BE2C (cell line): ENCODE results near the gene SLC38A11.

Source experiments
- DNase-seq: peaks from one replicate; pipeline ENCODE4 v3.0.0-alpha.2; 2020
- H3K27me3 ChIP-seq: fragments of 250-450 bp; sonication (Bioruptor Pico); 2 replicates; pipeline ENCODE4 v1.5.1; 2020; ENCODE audit warnings: mild to moderate bottlenecking
- H3K36me3 ChIP-seq: fragments of 250-450 bp; sonication (Bioruptor Pico); 2 replicates; pipeline ENCODE4 v1.5.1; 2020; ENCODE audit warnings: mild to moderate bottlenecking
- H3K4me1 ChIP-seq: fragments of 250-450 bp; sonication (Bioruptor Pico); 2 replicates; pipeline ENCODE4 v1.5.1; 2020
- H3K4me3 ChIP-seq: 2 replicates; pipeline ENCODE4 v1.5.1; 2011; ENCODE audit warnings: low read depth, low read length
- H3K9me3 ChIP-seq: fragments of 250-450 bp; sonication (Bioruptor Pico); 2 replicates; pipeline ENCODE4 v1.5.1; 2020
- CTCF ChIP-seq: IDR thresholded peaks from 2 replicates; pipeline ENCODE4 v1.5.1; 2012; ENCODE audit warnings: mild to moderate bottlenecking, low read depth, low read length

SLC38A11 gene

GRCh38 chr2:164953279-164953678, 2.0 kb downstream of the SLC38A11 start:
- H3K36me3 ChIP-seq: no peaks in the 10 kb centered on the region
- no peak for DNase-seq
- TF ChIP-seq CTCF: no peak
- H3K27me3 ChIP-seq: no peaks in the 10 kb centered on the region
- H3K4me3 ChIP-seq: no peak overlapping the region
- H3K4me1 ChIP-seq: no peaks in the 10 kb centered on the region
- H3K9me3 ChIP-seq: no peaks in the 10 kb centered on the region

GRCh38 chr2:164952057-164952702, 3.1 kb downstream of the SLC38A11 start:
- no peaks in the 10 kb centered on the region for H3K9me3 ChIP-seq
- no peaks in the 10 kb centered on the region for H3K27me3 ChIP-seq
- no peaks in the 10 kb centered on the region for H3K4me1 ChIP-seq
- no peaks in the 10 kb centered on the region for H3K36me3 ChIP-seq
- TF ChIP-seq CTCF: no peak
- H3K4me3 ChIP-seq: no peak overlapping the region
- DNase-seq: no peak

GRCh38 chr2:164948540-164948939, 6.8 kb downstream of the SLC38A11 start:
- Histone ChIP-seq H3K36me3 (no peaks in the 10 kb centered on the region), H3K9me3 (no peaks in the 10 kb centered on the region), H3K27me3 (no peaks in the 10 kb centered on the region), H3K4me3 (no peak overlapping the region), H3K4me1 (no peaks in the 10 kb centered on the region)
- no peak for DNase-seq
- no peak for TF ChIP-seq CTCF

- TF ChIP-seq CTCF: no peak
- Histone ChIP-seq H3K27me3 (no peaks in the 10 kb centered on the region), H3K4me1 (no peaks in the 10 kb centered on the region), H3K4me3 (no peak overlapping the region), H3K36me3 (no peaks in the 10 kb centered on the region), H3K9me3 (no peaks in the 10 kb centered on the region)
- DNase-seq: no peak
Observed at GRCh38 chr2:164947281-164947680, 8.0 kb downstream of the SLC38A11 start.

GRCh38 chr2:164943289-164943688, 12.0 kb downstream of the SLC38A11 start:
- Histone ChIP-seq H3K9me3 (no peaks in the 10 kb centered on the region), H3K4me3 (no peak overlapping the region), H3K36me3 (no peaks in the 10 kb centered on the region), H3K4me1 (no peaks in the 10 kb centered on the region), H3K27me3 (no peaks in the 10 kb centered on the region)
- no peak for DNase-seq
- TF ChIP-seq CTCF: no peak

GRCh38 chr2:164937864-164938401, 17.4 kb downstream of the SLC38A11 start:
- no peak for TF ChIP-seq CTCF
- Histone ChIP-seq H3K4me3 (no peak overlapping the region), H3K27me3 (no peaks in the 10 kb centered on the region), H3K36me3 (no peaks in the 10 kb centered on the region), H3K9me3 (no peaks in the 10 kb centered on the region), H3K4me1 (no peaks in the 10 kb centered on the region)
- DNase-seq: no peak
